GM19239 (cell line): ENCODE measurements around the gene KLC1.

Experiments used
- DNase-seq: peaks from one replicate; pipeline ENCODE4 v3.0.0; 2011; ENCODE audit warnings: low spot score; ENCODE audit not compliant: insufficient read length
- FAIRE-seq: peaks from 2 replicates; lab custom pipeline; 2011; peaks lifted over from hg19 to GRCh38; lab: Jason Lieb, UNC

Gene KLC1

GRCh38 chr14:103731481-103731880, 102.5 kb downstream of the KLC1 start:
- DNase-seq (no peak), FAIRE-seq (no peak)

GRCh38 chr14:103731916-103732867, 103.2 kb downstream of the KLC1 start:
- FAIRE-seq: no peak
- no peak for DNase-seq

DNA sequence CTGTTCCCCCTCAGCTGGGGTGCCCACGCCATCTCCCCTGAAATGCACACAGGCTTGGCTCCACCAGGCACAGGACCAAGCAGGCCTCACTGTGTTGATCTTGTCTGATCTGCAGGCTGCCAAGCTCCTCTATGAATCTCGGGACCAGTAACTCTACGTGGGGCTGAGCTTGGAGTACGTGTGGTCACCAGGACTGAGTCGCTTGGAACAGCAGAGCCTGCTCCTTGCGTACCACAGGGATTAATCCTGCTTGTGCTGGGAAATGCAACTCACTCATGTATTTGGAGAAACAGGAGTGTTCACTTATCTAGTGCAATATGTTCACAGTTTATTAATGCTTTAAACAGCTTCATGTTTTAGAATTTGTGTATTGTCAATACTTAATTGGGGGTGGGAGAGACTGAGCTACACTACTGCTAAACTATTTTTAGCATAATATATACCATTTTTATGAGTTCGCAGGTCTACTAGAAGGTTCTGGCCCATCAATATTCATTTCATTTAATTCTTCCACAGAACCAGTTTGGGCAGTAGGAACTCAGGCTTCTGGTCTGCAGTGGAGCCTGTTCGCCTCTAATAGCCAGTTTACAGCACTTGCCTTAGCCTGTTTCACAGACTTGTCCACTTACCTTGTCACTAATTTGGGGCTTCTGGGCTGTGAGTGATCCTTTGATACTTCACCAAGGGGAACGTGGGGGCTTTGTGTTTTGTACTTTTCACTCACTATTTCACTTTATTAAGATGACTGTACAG, 104.0 kb downstream of the KLC1 start:
- FAIRE-seq: no peak

GRCh38 chr14:103733651-103734050, 104.6 kb downstream of the KLC1 start:
- DNase-seq (no peak), FAIRE-seq (no peak)

More for the DNA sequence above, 104.0 kb downstream of the KLC1 start:
- DNase-seq: no peak

- FAIRE-seq (no peak), DNase-seq (no peak)
Measured at GRCh38 chr14:103734081-103734888, 105.3 kb downstream of the KLC1 start.

GRCh38 chr14:103735022-103735421, 106.0 kb downstream of the KLC1 start:
- DNase-seq (no peak), FAIRE-seq (no peak)

DNA sequence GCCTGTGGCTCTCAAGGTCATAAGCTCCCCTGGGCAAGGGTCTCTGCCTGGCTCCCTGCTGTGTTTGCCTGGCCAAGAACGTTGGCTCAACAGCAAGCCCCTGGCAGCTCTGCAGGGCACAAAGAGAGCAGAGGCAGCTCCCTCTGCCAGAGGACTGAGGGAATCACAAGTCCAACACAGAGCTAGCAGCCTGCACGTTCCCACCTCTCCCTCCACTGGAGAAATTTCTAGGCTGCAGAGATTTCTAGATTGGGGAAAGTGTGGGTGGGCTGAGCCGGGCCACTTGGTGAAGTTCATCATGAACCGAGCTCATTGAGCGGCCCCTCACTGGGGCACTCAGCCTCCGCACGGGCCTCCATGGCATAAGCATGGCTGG, 106.4 kb downstream of the KLC1 start:
- DNase-seq (no peak), FAIRE-seq (no peak)

DNA sequence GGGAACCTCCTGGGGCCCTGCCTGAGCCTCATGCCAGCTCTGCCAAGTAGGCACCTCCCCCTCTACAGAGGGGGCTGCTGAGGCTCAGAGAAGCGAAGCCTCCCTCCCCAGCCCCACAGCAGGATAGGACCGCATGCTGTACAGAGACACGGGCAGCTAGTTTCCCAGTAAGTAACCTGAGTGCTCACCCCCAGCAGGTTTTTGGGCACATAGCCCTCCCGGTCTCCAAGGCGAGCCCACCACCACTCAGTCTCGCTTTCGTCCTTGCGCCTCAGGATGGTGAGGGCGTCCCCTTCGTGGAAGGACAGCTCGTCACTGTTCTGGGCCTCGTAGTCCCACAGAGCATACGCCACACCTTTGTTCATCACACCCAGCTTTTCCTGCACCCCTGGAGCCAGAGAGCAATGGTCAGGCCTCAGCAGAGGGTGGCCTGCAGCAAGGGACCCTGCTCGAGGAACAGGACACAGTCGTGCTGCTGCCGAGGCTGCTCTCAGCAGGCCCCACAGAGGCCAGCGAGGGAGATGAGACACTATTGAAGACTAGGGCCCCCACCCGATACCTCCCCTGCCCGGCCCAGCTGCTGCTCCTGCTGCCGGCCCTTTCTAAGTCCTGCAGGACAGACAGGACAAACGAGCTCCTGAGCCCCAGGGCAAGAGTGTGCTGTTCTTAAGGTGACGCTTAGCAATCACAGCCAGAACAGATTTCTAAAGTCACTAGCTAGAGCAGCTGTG, 107.0 kb downstream of the KLC1 start:
- no peak for FAIRE-seq
- DNase-seq: no peak

- FAIRE-seq: no peak
Measured at GRCh38 chr14:103736546-103737431, 107.8 kb downstream of the KLC1 start.

DNA sequence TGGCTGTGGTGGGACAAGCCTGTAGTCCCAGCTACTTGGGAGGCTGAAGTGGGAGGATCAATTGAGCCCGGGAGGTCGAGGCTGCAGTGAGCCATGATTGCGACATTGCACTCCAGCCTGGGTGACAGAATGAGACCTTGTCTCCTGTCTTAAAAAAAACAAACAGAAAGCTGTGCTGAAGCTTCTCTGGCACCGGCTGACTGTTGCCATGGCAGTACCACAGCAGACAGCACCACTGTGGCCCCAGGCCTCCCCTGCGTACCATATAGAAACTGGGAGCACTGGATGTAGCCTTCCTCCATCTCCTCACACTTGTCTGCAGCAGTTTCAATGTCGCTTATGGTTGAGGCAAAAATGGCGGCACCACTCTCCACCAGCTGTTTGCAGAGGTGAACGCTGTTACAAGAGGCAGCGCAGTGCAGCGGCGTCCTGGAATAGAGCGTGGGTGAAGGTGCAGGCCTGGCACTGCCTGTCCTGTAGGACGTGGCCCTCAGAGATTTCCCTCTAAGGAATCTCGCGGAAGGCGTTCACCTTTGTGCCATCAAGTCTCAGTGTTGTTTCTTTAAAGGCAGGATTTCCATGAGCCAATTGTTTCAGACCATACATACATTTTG, 108.5 kb downstream of the KLC1 start:
- no peak for DNase-seq
- FAIRE-seq: no peak

More at GRCh38 chr14:103736546-103737431, 107.8 kb downstream of the KLC1 start:
- DNase-seq: no peak

GRCh38 chr14:103738166-103738565, 109.2 kb downstream of the KLC1 start:
- DNase-seq: no peak

DNA sequence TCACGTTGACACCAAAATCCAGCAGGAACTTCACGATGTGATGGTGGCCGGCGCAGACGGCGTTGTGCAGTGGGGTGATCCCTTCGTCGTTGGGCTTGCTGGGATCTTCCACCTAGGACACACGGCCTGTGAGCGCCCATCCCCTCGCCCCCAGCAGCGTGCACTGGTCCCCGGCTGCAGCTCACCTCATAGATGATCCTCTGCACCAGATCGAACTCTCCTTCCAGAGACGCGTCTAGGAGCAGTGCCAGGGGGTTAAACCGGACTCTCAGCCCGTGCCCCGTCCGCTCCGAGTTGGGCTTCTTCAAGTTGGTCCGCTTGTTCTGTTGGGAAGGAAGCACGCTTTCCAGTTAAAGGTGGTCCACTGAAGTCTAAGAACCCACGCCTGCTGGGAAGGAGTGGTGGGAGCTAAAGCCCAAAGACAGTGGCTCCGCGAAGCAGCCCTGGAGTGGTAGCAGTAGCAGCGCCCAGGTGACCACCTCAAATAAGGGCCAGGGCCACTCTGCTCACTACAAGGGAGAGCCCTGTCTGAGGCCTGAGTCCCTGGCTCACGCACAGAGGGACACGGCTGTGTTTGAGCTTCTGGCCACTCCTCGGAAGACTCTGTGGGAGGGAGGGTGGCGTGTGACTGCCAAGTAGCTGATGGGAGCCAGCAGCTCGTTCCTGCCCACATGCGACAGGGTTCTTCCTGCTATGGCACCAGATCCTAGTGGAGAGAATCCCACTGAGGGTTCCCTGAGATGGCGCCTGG, 109.9 kb downstream of the KLC1 start:
- DNase-seq: no peak
- FAIRE-seq: no peak

More at GRCh38 chr14:103738166-103738565, 109.2 kb downstream of the KLC1 start:
- no peak for FAIRE-seq

GRCh38 chr14:103739466-103739792, 110.4 kb downstream of the KLC1 start:
- no peak for DNase-seq
- no peak for FAIRE-seq

GRCh38 chr14:103739793-103740501, 110.9 kb downstream of the KLC1 start:
- no peak for FAIRE-seq

DNA sequence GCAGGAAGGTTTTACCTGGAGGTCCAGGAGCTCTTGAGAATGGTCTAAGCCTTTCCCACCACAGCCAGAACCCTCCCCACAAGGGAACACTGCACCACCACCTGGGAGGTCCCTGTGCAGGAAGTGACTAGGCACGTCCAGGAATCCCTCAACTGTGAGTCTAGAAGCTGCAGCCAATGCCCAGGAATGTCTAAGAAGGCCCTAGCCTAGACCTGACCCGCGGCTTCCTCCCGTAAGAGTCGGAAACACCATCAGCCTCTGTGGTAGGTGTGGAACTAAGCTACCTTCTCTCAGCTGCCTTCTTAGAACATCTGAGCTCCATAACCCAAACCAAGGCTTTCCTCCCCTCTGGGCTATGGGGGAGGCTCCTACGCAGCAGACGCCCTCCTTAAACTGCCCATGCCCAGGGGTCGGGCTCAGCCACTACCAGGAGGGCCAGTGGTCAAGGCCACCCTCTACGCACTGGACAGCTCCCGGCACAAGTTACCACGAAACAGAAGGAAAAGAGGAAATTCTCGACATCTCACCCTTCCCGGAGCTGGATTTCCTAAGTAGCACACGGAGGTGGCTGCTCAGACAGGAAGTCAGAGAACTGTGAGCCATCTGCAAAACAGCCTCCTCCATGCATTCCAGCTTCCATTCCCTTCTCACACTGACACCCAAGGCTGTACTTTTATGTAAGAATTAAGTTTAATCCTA, 112.1 kb downstream of the KLC1 start:
- FAIRE-seq (no peak), DNase-seq (no peak)

More at GRCh38 chr14:103739793-103740501, 110.9 kb downstream of the KLC1 start:
- DNase-seq: no peak

DNA sequence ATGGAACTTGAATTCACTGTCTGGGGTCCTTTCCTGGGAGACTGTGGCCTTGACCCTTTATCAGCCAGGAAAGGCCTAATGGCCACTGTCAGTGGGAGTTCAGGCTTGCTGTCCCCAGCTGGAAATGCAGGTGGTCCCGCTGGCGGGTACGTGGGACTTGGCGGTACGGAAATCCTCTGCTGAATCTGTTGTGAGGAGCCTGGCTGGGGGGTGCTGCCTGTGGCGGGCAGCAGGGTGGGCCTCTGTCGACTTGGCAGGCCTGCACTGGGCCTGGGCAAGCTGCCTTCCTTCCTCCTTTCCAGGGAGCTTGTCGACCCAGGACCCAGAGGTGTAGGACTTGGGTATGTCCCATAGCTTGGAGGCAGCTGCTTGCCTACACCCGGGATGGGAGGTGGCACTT, 112.9 kb downstream of the KLC1 start:
- DNase-seq (no peak), FAIRE-seq (no peak)
